Transverse colon (tissue), 3 donors: ENCODE results near the gene IGF1.

ENCODE experiments used
- CTCF ChIP-seq, 5 experiments: fragments of 200-600 bp in 3 of 5; fragments of 450-650 bp in 2 of 5; sonication (generic) in 3 of 5; IDR thresholded peaks; 1 replicate in 2 of 5; 2 replicates in 3 of 5; pipeline ENCODE4 v1.5.1; 2016 to 2017; ENCODE audit warnings: antibody characterized with exemption in 5 of 5, inconsistent platforms in 3 of 5, mild to moderate bottlenecking in 2 of 5, moderate library complexity in 1 of 5
- EP300 ChIP-seq: sonication (generic); formaldehyde crosslinking; IDR thresholded peaks from one replicate; pipeline ENCODE4 v1.6.1; 2017; ENCODE audit warnings: antibody characterized with exemption, low read depth

DNA sequence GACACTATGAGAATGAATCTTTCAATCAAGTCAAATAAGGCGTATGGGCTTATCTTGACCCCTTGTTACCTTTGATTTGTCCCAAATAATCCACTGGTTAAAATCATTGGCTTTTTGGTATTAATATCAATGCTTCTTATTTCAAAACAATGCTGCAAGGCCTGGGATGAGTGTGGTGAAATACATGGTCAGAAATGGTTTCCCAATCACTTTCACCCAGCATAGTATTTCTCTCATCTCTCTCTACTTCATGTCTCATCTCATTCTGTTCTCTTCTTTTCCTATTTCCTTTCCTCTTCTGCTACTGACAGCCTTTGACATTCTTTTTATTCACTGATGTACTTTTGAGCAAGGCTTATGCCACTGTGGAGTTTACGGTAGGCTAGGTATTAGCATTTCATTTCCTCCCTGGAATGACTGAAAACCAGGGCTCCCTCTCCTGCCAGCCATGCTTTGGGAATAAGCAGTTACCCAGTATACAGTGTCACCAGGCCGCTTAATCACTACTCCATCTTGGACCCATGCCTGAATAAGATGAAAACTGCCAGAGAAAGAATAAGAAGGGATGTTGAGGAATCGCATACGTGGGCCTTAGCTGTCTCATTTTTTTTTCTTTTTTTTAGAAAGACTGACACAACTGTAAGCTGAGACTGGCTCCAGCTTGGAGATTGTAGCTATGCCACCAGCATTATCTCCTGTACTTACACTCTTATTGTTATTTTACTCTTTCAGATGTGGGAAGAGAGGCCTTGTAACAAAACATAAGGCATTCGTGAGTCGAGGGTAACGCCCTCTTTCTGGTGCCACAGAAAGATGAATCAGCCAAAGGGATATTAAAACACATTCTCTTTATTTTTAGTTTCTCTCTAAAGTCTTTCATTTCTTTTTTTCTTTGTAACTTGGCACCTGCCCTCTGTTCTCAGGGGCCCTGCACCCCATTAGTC is 53.5 kb downstream of the IGF1 start:
- TF ChIP-seq CTCF (IDR thresholded peaks at IDR 0.05): no peak
- no peak for TF ChIP-seq EP300
